ENCODE results near the gene ATXN3L.
A peak's percentile ranks its signal among the peaks of the same experiment; 100 is the strongest.
"Not testable (repeated sequence)": the region's sequence is repeated elsewhere in the genome, so short reads cannot be mapped to it uniquely, and the experiment has no call there.

The ATXN3L gene

GRCh38 chrX:13311560-13311959 lies 8.3 kb downstream of the ATXN3L start:
- intact Hi-C loops (cut with DNase I) = no loop called here
- no peak for DNase-seq

GRCh38 chrX:13309631-13310030 lies 10.2 kb downstream of the ATXN3L start:
- intact Hi-C loops (cut with DNase I) = no loop called here
- DNase-seq = no peak

GRCh38 chrX:13307041-13307440 lies 12.8 kb downstream of the ATXN3L start:
- intact Hi-C loops (cut with DNase I) = no loop called here
- no peak for DNase-seq

- intact Hi-C loops (cut with DNase I) = no loop called here
- DNase-seq = no peak
Observed at GRCh38 chrX:13305108-13305507, 14.7 kb downstream of the ATXN3L start.

- intact Hi-C loops (cut with DNase I) = no loop called here
- DNase-seq = no peak
Observed at GRCh38 chrX:13304052-13304451, 15.8 kb downstream of the ATXN3L start.

GRCh38 chrX:13303248-13303647 lies 16.6 kb downstream of the ATXN3L start:
- intact Hi-C loops (cut with DNase I) = not testable (repeated sequence)
- DNase-seq = peak in 1 of 42 donors; percentile 36

GRCh38 chrX:13298836-13299235 lies 21.0 kb downstream of the ATXN3L start:
- no peak for DNase-seq
- intact Hi-C loops (cut with DNase I) = no loop called here

- intact Hi-C loops (cut with DNase I) = no loop called here
- DNase-seq = no peak
Observed at GRCh38 chrX:13295841-13296240, 24.0 kb downstream of the ATXN3L start.

GRCh38 chrX:13293700-13294099 lies 26.2 kb downstream of the ATXN3L start:
- intact Hi-C loops (cut with DNase I) = no loop called here
- no peak for DNase-seq

- DNase-seq = no peak
- intact Hi-C loops (cut with DNase I) = no loop called here
Observed at GRCh38 chrX:13290891-13291614, 28.8 kb downstream of the ATXN3L start.

- no peak for DNase-seq
- intact Hi-C loops (cut with DNase I) = no loop called here
Observed at GRCh38 chrX:13288671-13289070, 31.2 kb downstream of the ATXN3L start.

GRCh38 chrX:13287816-13288215 lies 32.0 kb downstream of the ATXN3L start:
- no peak for DNase-seq
- intact Hi-C loops (cut with DNase I) = no loop called here

- intact Hi-C loops (cut with DNase I) = no loop called here
- DNase-seq = no peak
Observed at GRCh38 chrX:13285693-13286092, 34.2 kb downstream of the ATXN3L start.

GRCh38 chrX:13285229-13285628 lies 34.6 kb downstream of the ATXN3L start:
- intact Hi-C loops (cut with DNase I) = no loop called here
- DNase-seq = no peak

- DNase-seq = no peak
- intact Hi-C loops (cut with DNase I) = no loop called here
Observed at GRCh38 chrX:13284570-13284969, 35.3 kb downstream of the ATXN3L start.

GRCh38 chrX:13283950-13284546 lies 35.8 kb downstream of the ATXN3L start:
- intact Hi-C loops (cut with DNase I) = no loop called here
- peak in 15 of 42 donors; percentile 6 to 58 (median 31) for DNase-seq

GRCh38 chrX:13283512-13283911 lies 36.3 kb downstream of the ATXN3L start:
- DNase-seq = no peak
- intact Hi-C loops (cut with DNase I) = no loop called here

- intact Hi-C loops (cut with DNase I) = no loop called here
Observed at GRCh38 chrX:13281289-13281688, 38.6 kb downstream of the ATXN3L start.

GRCh38 chrX:13279279-13280018 lies 40.4 kb downstream of the ATXN3L start:
- DNase-seq = no peak
- intact Hi-C loops (cut with DNase I) = no loop called here

More at GRCh38 chrX:13281289-13281688, 38.6 kb downstream of the ATXN3L start:
- no peak for DNase-seq

GRCh38 chrX:13277539-13277938 lies 42.3 kb downstream of the ATXN3L start:
- DNase-seq = no peak
- intact Hi-C loops (cut with DNase I) = no loop called here
